GM19025 (cell line): Measurements from ENCODE around the gene DTX3L.
A peak's percentile ranks its signal among the peaks of the same experiment; 100 is the strongest.

Experiments used
- ATAC-seq: cut with Tn5 transposase; IDR thresholded peaks from one replicate; pipeline ENCODE4 v1.9.1; 2021; ENCODE audit warnings: mild to moderate bottlenecking, low read depth, moderate library complexity; ENCODE audit not compliant: unreplicated experiment

The DTX3L gene

DNA sequence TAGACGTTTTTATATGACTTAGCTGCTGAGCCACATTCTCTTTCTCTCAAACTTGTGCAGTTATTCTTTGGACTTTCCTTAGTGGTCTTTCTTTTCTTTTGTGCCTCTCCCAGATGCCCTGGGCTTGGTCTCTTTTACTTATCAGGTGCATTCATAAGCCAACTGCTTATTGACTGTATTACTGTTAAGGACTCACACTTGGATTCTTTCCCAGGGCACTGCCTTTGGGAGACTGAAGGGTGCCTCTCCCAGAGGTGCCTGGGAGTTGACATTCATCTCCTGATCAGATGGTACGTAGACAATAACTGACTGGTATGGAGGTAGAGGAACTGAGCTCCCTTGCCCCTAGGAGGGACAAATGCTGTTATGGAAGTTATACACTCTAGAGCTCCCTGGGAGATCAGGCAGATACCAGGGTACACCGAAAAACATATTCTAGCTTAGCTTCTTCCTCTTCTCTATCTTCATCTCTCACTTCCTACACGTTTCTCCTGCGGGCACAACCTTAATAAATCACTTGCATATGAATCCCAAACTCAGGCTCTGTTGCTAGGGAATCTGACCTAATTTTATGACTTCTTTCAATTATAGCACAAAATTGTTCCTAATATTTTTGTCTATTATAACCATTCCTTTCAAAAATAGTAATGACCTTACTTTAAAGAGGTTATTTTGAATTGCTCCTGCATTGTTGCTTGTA lies 38.0 kb downstream of the DTX3L start:
- no peak for ATAC-seq

DNA sequence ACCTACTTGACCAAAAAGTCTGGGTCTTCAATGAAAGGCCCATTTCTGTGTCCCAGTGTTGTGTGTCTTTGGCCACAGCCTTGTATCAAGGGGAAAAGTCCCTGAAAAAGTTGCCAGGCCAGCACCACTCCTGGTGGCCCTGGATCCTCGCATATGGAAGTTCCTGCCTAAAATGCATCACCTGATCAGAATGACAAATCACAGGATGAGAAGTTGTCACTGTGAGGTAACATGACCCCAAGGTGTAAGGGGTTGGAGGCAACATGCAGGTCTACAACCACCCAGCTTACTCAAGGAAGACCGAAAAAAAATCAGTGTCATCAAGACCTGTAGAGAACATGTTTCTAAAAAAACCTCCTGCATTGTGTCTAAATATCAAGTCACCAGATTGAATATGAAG lies 38.9 kb downstream of the DTX3L start:
- ATAC-seq: no peak

DNA sequence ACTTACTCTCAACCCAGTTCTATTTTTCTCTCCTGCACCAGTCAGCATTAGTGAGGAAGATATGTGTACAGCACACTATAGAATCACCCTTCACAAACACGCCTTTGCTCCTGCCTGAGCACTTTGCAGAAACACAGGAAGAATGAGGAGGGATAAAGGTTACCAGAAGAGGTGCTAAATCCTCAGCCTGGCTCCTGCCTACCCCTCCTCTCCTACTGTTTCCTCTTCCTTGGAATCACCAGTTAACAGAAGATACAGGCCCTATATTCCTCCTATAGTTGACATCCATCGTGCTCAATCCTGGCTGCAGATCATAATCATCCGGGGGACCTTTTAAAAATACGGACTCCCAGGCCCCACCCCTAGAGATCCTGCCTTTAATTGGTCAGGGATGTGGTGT lies 42.2 kb downstream of the DTX3L start:
- no peak for ATAC-seq

DNA sequence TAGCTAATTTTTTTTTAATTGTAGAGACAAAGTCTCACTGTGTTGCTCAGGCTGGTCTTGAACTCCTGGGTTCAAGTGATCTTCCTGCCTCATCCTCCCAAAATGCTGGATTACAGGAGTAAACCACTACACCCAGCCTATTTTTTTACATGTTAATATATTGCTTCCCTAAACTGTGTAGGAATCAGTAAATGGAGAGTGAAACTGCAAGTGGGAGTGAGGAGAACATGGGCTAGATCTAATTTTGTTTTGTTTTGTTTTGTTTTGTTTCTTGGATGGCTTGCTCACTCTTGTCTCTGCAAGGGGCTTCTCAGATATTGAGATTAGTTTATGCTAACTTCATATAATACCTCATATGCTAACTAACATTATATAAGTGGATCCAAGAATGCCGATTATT lies 44.8 kb downstream of the DTX3L start:
- no peak for ATAC-seq

DNA sequence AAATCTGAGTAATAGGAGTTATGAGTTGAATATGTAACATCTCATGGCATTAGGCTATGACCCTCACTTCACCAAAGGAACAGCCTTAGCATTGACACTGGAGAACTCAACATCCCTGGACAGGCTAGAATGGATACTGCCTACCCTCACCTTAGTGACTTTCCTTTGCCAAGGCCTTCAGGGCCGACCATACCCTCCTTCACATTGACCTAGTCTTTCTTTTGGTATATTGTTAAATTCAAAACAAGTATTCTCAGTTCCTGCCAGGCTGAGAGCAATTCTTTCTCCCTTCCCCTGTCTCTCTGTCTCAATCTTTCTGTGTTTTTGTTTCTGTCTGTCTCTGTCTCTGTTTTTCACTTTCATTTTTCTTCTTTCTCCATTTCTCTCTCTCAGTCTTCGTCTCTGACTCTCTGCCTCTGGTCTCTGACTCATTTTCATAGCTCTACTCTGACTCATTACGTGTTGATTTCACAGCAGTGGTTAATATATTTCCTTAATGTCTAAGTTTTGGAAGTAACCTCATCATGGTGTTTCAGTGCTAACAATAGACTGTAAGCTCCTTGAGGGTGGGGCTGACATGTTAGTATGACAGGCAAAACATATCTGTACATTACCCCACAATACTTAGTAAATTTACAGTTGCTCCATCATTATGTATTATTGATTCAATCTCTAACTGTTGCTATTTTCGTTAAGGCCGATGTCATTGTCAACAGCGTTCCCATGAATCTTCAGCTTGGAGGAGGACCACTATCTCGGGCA lies 45.8 kb downstream of the DTX3L start:
- peak; percentile 91 for ATAC-seq

DNA sequence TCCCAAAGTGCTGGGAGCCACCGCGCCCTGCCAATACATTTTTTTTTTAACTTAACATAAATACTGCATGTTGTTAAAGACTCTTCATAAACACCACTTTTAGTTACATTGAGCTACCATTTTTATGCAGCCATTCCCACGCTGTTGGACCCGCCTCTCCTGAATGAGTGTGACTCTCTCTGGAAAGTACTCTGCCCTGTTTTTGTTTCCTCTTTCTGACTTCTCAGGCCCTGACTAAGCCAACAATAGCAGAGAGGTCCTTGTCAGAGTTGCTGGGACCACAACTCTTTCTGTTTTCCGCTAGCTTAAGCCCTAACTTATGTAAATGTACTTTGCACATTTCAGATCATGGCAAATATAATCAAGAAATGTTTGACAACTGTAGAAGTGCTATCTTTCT lies 48.6 kb downstream of the DTX3L start:
- ATAC-seq: no peak

DNA sequence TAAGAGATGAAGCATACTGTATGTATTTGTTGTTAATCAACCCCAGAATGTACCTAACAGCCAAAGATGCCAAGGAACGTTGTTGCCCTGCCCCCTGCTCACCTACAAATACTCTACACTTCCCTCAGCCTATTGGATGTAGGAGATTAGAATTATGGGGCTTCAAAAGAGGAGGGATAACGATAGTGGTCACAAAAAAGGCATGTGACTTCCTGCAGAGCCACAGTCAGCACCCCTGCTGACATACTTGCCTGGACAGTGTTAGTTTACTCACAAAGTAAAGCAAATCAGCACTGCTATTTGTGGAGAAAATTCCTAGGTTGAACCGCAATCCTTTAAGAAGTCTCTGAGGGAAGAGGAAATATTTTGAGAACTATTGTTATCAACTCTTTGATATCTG lies 51.2 kb downstream of the DTX3L start:
- no peak for ATAC-seq

DNA sequence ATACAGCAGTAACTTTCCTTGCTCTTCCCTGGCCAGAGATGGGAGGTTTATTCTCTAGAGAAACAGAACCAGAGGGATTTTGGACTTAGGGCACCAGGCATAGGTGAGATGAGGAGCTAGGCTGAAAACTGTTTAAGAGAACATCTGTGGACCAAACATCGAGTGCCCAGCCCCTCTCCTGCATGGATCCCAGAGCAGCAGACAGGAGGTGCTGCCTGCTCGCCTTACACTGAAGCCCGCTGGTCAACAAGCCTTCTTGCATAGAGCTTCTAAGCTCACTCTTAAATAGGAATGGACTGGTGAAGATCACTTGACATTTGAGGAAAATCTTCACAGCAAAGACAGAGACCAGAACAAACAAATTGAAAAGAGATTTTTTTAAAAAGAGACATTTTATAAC lies 54.5 kb downstream of the DTX3L start:
- ATAC-seq: no peak

DNA sequence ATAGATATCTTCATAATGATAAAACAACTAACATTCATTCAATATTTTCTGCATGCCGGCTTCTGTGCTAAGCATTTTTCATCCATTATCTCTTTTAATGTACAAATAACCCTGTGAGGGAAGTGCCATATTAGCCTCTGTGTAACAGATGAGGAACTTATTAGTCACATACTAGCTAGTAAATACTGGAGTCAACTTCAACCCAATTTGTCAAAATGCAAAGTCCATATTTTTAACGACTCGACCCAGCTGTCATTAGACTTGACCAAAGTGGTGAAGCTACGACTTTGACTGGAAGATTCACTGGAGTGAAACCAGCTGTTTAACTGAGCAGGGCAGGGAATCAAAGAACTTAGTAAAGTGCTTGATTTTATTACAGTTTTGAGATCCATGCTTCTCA lies 54.9 kb downstream of the DTX3L start:
- ATAC-seq: no peak

DNA sequence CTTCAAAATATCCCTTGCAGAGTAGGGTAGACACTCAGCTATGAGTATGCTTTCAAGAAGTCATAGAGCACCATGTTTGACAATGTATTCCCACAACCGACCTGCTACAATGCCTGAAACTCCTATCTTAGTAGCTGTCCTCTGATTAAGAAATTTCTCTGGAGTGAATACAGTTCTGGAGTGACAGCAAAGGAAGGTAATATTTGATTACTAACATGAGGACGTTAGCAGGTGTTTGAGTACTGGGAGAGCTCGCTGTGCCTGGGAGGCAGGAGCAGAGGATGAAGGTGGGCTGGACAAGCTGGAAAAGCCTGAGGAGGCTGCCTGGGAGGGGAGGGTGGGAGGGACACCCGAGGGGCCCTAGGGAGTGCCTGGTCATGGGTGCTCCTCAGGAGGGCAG lies 56.3 kb downstream of the DTX3L start:
- no peak for ATAC-seq

DNA sequence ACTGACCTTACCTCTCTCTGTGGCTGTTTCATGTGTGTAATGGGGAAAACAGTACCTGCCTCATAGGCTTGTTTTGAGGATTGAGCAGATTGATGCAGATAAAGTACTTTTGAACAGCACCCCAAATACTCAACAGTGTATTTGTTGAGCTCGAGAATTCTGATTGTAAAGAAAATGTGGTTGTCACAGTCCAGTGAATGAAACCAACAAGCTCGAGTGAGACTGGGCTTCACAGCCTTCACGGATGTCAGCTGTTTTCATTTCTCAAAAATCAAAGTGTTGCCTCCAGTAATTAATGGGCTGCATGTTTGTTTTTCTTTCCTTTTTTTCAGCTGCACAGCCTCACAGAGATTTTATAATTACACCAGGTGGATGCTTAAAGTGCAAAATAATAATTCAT lies 57.0 kb downstream of the DTX3L start:
- no peak for ATAC-seq

DNA sequence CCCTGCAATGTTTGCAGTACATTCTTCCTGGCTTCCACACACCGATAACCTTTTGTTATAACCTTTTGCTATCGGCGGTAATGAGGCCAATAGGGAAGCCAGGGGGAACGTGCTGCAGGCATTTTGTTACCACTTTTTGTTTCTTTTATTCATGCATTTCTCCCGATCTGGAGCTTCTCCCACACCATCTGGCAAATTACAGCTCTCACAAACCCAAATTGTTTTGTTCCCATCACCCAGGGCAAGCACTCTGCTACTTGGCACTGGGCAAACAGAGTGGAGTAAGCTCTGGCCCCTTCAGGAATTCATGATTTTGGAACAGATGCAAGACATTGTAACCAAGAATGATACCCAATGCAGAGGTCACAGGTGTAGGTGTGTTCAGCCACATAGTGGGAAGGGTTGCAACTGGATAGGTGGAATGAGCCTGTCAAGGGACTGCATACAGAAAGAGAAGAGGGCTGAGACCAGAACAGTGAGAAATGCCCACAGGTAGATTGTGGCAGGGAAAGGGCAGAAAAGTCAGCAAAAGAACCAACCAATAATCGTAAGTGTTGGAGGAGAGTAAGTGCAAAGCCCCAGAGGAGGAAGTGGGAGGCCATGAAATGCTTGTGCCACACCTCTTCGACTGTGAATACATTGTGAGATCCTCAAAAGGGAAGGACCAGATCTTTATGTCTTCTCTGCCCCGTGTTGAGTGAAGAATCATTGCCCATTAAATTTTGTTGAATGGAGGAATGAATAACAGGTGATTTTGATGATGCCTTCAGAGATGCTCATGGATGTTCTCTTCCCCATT lies 59.1 kb downstream of the DTX3L start:
- no peak for ATAC-seq
